Calu3 (cell line): ENCODE data around the gene PLEKHG5. TPM values are rescaled to one million over a fixed set of nuclear protein-coding genes. Genes with fewer than 3 reads are reported as not detected.

Experiments used
- BruUV-seq: library from RNA; stranded (reverse); fragments of 400-500 nt; replicated peaks from 2 replicates; lab custom pipeline; 2021; lab: Mats Ljungman, UMichigan
- CTCF ChIA-PET: fragments of 300-600 bp; sonication (Branson Sonifier 250); formaldehyde crosslinking; loops from one replicate; lab custom pipeline; 2022; ENCODE audit warnings: antibody characterized with exemption; lab: Charles Lee
- DNase-seq: peaks from one replicate; pipeline ENCODE4 v3.0.0; 2022
- H3K27ac Mint-ChIP-seq: one replicate; pipeline ENCODE4 v1.8.0; 2022; ENCODE audit warnings: mixed read lengths; ENCODE audit not compliant: unreplicated experiment
- H3K27me3 Mint-ChIP-seq: one replicate; pipeline ENCODE4 v1.8.0; 2022; ENCODE audit warnings: mixed read lengths; ENCODE audit not compliant: unreplicated experiment
- H3K36me3 Mint-ChIP-seq: one replicate; pipeline ENCODE4 v1.8.0; 2022; ENCODE audit warnings: mild to moderate bottlenecking, moderate library complexity, mixed read lengths; ENCODE audit not compliant: insufficient read depth, unreplicated experiment
- H3K4me1 Mint-ChIP-seq: one replicate; pipeline ENCODE4 v1.8.0; 2022; ENCODE audit warnings: mild to moderate bottlenecking, low read depth, mixed read lengths; ENCODE audit not compliant: unreplicated experiment
- H3K4me3 Mint-ChIP-seq: one replicate; pipeline ENCODE4 v1.8.0; 2022; ENCODE audit warnings: mild to moderate bottlenecking, low read depth, moderate library complexity, mixed read lengths; ENCODE audit not compliant: unreplicated experiment
- H3K9me3 Mint-ChIP-seq: one replicate; pipeline ENCODE4 v1.8.0; 2022; ENCODE audit warnings: low read depth, mixed read lengths; ENCODE audit not compliant: unreplicated experiment
- intact Hi-C: fragments of 100-400 bp; cut with micrococcal nuclease; formaldehyde crosslinking; loops from one replicate; pipeline ENCODE4 v1.10.0; 2022; ENCODE audit not compliant: unreplicated experiment
- total RNA-seq: library from RNA; stranded (reverse); gene quantifications from 2 replicates; pipeline ENCODE4 v1.2.3, GENCODE V29; 2022
- TF ChIP-seq, protein P1 (sequence below): fragments of 200-600 bp; IDR thresholded peaks from one replicate; pipeline ENCODE4 v1.8.0; 2022; ENCODE audit warnings: antibody characterized with exemption; ENCODE audit not compliant: unreplicated experiment

The PLEKHG5 gene
- total RNA-seq, 1 experiment from 2014 or later = 5.1 TPM

DNA sequence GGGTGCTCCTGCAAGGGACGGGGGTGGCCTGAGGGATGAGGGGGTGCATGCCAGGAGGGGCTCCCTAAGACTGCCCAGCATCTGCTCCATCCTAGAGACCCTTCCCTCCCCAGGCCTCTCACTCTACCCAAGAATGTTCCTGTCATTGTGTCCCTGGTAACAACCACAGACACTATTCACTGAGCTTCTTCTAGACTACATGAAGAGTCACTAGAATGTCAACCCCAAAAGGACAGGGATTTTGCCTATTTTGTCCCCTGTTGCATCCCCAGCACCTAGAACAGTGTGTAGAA is 28.4 kb downstream of the PLEKHG5 start:
- H3K27me3 Mint-ChIP-seq = no peaks in the 10 kb centered on the region
- H3K4me3 Mint-ChIP-seq = no peak overlapping the region
- CTCF ChIA-PET = no interaction called here
- no peaks in the 10 kb centered on the region for H3K4me1 Mint-ChIP-seq
- intact Hi-C loops = no loop called here
- peaks cover 2% of the 10 kb centered on the region for H3K9me3 Mint-ChIP-seq
- no peak for DNase-seq
- H3K36me3 Mint-ChIP-seq = peaks cover 10% of the 10 kb centered on the region
- TF ChIP-seq, protein P1, sequence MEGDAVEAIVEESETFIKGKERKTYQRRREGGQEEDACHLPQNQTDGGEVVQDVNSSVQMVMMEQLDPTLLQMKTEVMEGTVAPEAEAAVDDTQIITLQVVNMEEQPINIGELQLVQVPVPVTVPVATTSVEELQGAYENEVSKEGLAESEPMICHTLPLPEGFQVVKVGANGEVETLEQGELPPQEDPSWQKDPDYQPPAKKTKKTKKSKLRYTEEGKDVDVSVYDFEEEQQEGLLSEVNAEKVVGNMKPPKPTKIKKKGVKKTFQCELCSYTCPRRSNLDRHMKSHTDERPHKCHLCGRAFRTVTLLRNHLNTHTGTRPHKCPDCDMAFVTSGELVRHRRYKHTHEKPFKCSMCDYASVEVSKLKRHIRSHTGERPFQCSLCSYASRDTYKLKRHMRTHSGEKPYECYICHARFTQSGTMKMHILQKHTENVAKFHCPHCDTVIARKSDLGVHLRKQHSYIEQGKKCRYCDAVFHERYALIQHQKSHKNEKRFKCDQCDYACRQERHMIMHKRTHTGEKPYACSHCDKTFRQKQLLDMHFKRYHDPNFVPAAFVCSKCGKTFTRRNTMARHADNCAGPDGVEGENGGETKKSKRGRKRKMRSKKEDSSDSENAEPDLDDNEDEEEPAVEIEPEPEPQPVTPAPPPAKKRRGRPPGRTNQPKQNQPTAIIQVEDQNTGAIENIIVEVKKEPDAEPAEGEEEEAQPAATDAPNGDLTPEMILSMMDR = no peak
- BruUV-seq = no TSS peak
- no peak overlapping the region for H3K27ac Mint-ChIP-seq

DNA sequence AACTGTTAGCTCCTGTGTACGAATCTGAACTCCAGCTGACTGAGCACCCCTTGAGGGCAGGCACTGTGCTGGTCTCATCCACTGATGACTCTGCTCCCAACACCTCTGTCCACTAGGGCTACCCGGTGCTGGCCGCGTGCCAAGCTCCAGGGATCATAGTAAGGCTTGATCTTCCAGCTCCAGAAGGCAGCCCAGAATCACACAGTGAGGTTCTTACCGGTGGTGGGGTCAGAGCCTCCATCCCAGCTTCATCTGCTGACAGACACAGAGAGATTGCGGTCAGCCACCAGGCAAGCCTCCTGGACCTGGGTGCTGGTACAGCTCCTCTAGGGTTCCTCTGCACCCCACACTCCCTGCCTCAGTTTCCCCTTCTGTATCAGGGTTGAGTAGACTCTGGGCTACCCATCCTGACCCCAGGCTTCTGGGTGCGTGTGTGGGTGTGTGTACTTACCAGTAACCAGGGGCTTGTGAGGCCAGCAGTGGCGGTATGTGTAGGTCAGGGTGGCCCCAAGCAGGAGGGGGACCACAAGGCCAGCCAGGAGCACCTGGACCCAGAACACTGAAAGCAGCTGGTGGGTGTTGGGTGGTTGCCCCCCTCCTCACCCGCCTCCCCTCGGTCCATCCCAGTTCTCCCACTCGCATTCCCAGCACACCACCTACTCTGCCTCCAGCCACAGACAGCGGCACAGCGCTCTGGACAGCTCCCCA is 28.9 kb downstream of the PLEKHG5 start:
- CTCF ChIA-PET = no interaction called here
- Mint-ChIP-seq H3K27me3 (no peaks in the 10 kb centered on the region), H3K9me3 (peaks cover 2% of the 10 kb centered on the region), H3K36me3 (peaks cover 9% of the 10 kb centered on the region), H3K4me1 (no peaks in the 10 kb centered on the region), H3K4me3 (no peak overlapping the region), H3K27ac (no peak overlapping the region)
- intact Hi-C loops = no loop called here
- DNase-seq = no peak
- TF ChIP-seq, protein P1 = no peak
- no TSS peak for BruUV-seq

DNA sequence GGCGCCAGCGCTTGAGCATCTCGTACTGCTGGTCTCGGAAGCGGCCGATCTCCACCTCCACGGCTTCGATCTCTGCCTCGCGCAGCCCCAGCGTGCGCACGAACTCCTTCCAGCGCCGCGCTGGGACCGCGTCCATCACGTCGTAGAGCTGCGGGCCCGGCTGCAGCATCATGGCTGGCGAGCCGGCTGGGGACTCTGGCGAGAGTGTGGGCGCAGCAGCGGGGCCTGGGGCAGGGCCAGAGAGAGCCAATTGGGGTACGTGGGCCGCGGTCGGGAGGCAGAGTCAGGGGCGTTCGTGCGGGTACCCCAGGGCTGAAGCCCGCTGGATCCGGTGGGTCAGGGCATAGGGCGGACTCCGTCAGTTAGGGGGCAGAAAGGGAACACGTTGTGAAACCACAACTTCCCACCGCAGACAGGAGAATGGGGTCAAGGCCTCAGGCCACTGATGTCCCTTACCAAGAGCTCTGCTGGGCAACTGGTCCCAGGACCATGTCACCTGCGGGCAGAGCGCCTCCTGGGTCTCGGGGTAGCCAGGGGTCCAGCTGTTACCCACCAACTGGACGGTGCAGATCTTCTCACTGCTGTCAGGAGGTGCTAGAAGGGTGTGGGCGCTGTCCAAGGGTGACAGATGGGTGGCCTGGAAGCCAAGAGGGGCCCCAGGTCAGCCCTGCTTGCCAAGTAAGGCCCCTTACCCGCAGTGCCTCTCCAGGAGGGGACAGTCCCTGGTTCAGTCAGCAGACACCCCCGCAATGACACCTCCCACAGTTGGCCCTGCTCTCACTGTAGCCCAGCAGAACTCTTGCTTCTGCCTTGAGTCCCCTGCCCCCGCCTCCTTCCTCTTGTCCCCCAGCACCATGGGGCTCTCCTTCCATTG is 29.7 kb downstream of the PLEKHG5 start:
- Mint-ChIP-seq H3K4me3 (no peak overlapping the region), H3K36me3 (peaks cover 6% of the 10 kb centered on the region), H3K27ac (no peak overlapping the region), H3K9me3 (peaks cover 2% of the 10 kb centered on the region), H3K27me3 (no peaks in the 10 kb centered on the region), H3K4me1 (no peaks in the 10 kb centered on the region)
- BruUV-seq = no TSS peak
- DNase-seq = no peak
- TF ChIP-seq, protein P1 = no peak
- intact Hi-C loops = no loop called here
- CTCF ChIA-PET = no interaction called here

DNA sequence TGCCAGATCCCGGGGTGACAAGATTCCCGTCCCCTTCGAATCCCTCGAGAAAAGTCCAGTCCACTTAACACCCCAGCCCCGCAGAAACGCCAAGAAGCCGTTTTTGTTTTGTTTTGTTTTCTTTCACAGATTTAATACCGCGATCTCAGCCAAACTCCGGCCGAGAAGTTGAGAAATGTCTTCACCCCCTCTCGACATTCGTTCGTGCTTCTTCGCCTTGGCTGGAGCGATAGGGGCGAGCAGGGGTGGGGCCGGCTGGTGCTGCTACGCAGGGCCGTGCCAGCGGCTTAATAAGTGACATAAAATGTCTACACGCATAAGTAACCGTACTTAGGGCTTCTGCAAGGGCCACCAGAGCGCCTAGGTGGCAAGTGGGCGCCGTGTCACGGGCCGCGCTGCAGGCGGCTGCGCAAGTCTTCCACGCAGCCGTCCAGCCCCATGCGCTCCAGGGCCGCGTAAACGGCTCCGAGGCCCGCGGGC is 30.4 kb downstream of the PLEKHG5 start:
- peaks cover 6% of the 10 kb centered on the region for H3K36me3 Mint-ChIP-seq
- BruUV-seq = no TSS peak

More for the DNA sequence above, 30.4 kb downstream of the PLEKHG5 start:
- no peaks in the 10 kb centered on the region for H3K4me1 Mint-ChIP-seq
- TF ChIP-seq, protein P1 = no peak
- no peaks in the 10 kb centered on the region for H3K27me3 Mint-ChIP-seq
- intact Hi-C loops = no loop called here
- CTCF ChIA-PET = no interaction called here
- H3K4me3 Mint-ChIP-seq = no peak overlapping the region
- DNase-seq = no peak
- H3K9me3 Mint-ChIP-seq = peaks cover 2% of the 10 kb centered on the region
- no peak overlapping the region for H3K27ac Mint-ChIP-seq
